ENCODE data around the gene TSPAN4.

The TSPAN4 gene

DNA sequence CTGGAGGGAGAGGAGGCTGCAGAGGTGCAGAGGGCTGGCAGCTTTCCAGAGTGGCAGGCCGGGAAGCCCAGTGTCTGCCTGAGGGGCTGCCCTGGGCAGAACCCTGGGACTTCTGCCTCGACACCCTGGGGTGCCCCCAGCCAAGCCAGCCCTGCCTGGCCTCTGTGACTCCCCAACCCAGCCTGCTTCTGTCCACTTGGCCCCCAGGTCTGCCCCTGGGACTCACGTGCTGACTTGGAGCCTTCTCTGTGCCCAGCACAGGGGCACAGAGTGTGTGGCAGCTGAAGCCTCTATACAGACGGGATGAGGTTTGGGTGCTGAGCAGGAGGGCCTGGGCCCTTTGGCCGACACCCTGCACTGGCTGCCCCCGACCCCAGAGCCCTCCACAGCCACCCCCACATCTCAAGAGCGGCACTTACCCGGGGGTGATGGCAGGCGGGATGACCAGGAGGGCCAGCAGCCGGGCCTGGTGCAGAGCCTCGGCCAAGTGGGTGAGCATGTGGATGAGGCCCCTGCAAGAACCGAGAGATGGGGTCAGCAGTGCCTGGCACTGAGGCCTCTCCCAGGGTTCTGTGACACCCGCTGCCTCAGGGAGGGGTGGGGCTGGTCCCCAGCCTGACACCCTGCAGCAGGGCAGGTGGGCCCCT is 50.5 kb downstream of the TSPAN4 start:
- DNase-seq = no peak

DNA sequence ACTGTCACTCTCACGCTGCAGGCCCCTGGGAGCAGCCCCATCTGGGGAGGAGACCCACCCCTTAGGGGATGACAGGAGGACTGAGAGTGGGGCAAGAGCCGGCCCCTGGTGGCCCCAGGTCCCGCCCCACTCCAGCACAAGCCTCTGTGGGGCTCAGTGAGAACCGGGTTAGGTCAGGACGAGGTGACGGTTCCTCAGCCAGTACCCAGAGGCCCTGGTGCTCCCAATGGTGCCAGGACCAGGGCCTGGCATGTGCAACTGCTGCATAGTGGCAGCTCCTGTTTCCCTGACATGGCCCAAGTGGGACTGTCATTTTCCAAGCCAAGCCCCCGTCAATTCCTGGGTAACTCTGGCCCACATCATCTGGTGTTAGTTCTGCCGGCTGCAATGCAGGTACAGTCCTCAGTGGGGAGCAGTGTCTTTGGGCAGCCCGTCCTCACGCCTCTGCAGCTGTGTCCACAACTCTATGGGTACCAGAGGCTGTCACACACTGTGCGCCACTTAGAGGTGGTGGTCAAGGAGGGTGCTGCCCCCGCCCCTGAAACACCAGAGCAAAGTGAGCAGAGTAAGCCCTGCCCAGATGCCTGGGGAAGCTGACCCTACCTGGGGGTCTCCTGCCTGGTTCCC is 52.0 kb downstream of the TSPAN4 start:
- no peak for DNase-seq

GRCh38 chr11:895331-896110 is 52.9 kb downstream of the TSPAN4 start:
- no peak for DNase-seq

- DNase-seq = no peak
These were observed 54.8 kb downstream of the TSPAN4 start for GRCh38 chr11:897253-898142.

DNA sequence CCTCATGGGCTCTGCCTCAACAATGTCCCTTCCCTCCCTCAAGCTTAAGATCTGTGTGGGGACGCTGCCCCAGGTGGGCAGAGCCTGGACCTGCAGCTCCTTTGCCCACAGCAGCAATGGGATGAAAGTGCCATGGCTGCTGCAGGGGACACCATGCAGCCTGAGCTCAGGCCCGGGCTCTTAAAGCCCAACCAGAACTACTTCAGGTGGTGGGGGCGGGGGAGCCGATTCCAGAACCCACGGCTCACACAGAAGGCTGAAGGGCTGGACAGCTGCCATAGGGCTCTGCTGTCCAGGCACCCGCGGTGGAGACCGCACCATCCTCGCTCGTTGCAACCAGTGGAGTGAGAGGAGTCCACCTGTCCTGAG is 55.5 kb downstream of the TSPAN4 start:
- DNase-seq = no peak

DNA sequence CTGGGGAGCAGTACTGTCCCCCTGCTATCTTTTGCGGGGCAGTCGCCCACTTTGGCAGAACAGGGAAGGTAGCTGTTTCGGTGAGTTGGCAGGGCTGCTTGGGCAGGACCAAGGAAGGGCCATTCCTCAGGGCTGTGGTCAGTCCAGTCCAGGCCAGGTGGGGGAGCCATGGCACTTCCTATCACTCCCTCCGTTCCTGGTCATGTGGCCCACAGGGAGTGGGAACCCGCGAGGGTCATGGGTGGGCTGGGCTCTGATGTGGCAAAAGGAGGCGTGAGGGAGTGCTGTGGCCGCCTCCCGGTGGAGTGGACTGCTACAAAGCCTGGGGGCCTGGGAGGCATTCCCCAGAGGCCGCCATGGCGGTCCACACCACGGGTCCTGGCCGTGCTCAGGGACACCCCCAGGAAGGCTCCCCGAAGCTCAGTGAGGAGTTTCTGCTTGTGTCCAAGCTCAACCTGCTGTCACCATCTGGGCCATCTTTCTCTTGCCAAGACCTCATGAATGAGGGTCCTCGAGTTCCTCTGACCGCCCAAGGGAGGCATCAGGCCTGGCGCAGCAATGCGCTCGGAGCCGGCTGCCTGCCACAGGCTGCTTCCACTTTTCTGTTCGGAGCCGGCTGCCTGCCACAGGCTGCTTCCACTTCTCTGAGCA is 56.0 kb downstream of the TSPAN4 start:
- no peak for DNase-seq

DNA sequence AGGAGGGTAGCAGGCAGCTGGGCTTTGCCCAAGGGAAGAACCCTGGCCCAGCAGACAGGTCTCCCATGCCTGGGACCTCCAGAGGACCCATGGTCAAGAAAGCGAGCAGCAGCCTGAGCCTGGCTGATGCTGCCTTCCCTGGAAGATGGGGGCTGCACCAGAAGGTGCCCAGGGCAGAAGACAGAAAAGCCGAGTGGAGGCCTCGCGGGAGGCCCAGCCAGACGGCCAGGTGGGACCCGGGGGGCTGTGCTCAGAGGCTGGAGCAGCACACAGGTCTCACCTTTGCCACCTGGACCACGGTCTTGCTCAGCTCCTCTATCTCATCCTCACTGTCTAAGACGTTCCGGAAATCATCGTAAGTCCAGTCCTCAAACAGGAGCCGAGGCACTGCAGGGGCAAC is 57.1 kb downstream of the TSPAN4 start:
- DNase-seq = no peak

GRCh38 chr11:900545-900944 is 57.9 kb downstream of the TSPAN4 start:
- no peak for DNase-seq

DNA sequence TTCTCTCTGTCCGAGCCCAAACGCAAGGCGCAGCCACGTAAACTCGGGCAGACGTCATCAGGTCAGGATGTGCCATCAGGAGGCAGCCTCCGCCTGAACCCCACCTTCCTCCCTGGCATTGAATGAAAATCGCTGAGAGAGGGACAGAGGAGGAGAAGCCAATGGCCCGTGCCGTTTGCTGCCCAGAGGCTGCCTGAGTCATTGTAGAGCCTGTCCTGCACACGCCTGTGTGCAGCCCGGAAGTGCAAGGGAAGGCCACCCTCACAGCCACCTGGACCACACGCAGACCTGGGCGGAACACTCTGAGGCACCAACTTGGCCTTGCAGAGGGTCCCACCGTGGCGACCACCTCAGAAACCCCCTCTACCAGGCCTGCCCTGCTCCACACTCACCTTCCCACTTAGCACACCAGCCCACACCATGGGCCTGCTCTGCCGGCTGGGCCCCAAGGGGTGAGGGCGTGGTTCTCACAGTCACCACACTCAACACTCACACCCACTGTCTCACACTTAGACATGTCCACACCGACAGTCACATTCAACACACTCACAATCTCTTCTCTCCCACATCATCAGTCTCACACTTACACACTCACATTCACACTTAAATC is 58.9 kb downstream of the TSPAN4 start:
- DNase-seq = no peak

- no peak for DNase-seq
These were observed 61.7 kb downstream of the TSPAN4 start for GRCh38 chr11:904380-904779.

DNA sequence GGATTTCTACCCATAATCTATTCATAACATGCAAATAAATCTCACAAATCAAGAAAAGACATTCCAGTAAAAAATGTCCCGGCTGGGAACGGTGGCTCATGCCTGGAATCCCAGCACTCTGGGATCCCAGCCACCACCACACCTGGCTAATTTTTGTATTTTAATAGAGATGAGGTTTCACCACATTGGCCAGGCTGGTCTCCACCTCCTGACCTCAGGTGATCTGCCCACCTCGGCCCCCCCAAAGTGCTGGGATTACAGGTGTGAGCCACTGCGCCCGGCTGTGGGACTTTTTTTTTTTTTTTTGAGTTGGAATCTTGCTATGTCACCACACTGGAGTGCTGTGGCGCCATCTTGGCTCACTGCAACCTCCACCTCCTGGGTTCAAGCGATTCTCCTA is 63.3 kb downstream of the TSPAN4 start:
- no peak for DNase-seq

- DNase-seq = no peak
These were observed 65.0 kb downstream of the TSPAN4 start for GRCh38 chr11:907668-908067.

GRCh38 chr11:908273-908672 is 65.6 kb downstream of the TSPAN4 start:
- DNase-seq = no peak

GRCh38 chr11:909406-909805 is 66.8 kb downstream of the TSPAN4 start:
- no peak for DNase-seq

DNA sequence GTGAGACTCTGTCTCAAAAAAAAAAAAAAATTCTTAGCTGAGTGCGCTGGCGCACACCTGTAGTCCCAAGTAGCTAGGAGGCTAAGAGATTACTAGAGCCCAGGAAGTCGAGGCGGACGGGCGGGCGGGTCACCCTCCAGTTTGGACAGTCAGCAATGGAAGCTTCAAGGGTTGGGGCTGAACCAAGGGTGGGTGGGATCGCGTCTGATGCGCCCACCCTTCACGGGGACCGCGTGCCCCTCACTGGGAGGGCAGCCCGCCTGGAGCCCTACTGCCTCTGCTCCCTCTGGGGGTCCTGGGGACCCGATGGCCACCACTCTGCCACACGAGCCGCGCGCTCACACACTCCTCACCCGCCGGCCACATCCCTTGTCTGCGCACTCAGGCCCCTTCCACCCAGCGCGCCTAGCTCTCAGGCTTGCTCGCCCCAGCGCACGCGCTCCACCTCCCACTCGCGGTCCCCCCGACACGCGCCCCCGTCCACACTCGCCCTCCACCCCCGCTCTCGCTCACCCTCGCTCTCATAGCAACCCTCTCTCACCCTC is 67.5 kb downstream of the TSPAN4 start:
- DNase-seq = no peak

DNA sequence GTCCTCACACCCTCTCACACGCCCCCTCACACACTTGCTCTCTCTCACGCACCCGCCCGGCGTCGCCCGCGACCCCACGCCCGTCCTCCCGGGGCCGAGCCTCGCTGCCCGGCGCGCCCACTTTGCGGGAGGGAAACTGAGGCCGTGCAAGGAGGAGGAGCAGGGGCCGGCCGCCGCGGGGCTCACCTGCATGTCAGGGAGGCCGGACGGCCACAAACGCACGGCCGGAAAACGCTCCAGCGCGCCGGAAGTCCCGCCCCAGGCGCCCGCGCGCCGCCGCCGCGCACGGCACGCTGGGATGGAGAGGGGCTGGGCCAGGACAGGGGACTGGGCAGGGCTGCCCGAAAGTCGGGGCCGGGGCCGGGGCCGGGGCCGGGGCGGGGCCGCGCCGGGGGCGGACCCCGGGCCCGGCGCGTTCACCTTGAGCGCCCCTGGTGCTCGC is 68.0 kb downstream of the TSPAN4 start, which contains the start of gene CHID1:
Gene CHID1 (minus strand): TSS at position 222 of the 442 bp plus-strand sequence. CDS start 5,994 bp downstream, outside the sequence.
- peak; percentile 66 for DNase-seq

- no peak for DNase-seq
These were observed 68.6 kb downstream of the TSPAN4 start for GRCh38 chr11:911031-911889.

- DNase-seq = no peak
These were observed 69.2 kb downstream of the TSPAN4 start for GRCh38 chr11:911890-912219.

GRCh38 chr11:912266-912665 is 69.6 kb downstream of the TSPAN4 start:
- no peak for DNase-seq

- DNase-seq = no peak
These were observed 70.4 kb downstream of the TSPAN4 start for GRCh38 chr11:913043-913442.

DNA sequence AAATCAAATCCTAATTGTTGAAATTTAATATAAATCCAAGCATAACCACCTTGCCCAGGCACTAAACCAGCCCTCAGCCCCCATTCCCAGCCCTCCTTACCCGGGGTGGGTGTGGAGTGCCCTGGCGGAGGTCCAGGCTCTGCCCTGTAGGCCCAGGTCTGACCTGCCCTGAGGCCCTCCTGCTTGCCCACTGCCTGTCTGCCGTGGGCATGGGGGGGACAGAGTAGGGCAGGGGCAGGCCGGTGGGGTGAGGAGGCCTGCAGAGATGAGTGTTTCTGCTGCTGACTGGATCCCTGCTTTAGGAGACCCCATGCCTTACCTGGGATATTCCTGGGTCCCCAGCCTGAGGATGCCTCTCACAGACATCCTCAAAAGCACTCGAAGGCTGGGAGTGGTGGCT is 71.6 kb downstream of the TSPAN4 start:
- no peak for DNase-seq

Measured in effector CD8-positive, alpha-beta T cell (primary cell).